Measurements from ENCODE around the gene ABR.

- TF ChIP-seq CTCF (conservative IDR thresholded peaks at IDR 0.05) (no peak), ZFX (IDR thresholded peaks at IDR 0.05) (no peak)
These were observed 155.7 kb downstream of the ABR start for GRCh38 chr17:1024076-1024475.

Measured in C4-2B (cell line).